Measurements from ENCODE around the gene HJV.

Gene HJV

DNA sequence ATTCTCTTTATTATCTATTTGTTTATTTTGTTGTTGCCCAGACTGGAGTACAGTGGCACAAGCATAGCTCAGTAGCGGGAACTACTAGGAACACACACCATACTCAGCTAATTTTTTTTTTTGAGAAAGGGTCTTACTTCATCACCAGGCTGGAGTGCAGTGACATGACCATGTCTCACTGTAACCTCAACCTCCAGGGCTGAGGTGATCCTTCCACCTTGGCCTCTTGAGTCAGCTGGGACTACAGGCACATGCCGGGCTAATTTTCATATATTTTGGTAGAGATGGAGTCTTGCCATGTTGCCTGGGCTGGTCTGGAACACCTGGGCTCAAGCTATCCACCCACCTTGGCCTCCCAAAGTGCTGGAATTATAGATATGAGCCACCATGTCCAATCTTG, 19.8 kb downstream of the HJV start:
- no peaks in the 10 kb centered on the region for H3K36me3 ChIP-seq (ENCODE audit: insufficient read depth)
- H3K9ac ChIP-seq, result no peak overlapping the region
- H3K27ac ChIP-seq, result no peak overlapping the region

DNA sequence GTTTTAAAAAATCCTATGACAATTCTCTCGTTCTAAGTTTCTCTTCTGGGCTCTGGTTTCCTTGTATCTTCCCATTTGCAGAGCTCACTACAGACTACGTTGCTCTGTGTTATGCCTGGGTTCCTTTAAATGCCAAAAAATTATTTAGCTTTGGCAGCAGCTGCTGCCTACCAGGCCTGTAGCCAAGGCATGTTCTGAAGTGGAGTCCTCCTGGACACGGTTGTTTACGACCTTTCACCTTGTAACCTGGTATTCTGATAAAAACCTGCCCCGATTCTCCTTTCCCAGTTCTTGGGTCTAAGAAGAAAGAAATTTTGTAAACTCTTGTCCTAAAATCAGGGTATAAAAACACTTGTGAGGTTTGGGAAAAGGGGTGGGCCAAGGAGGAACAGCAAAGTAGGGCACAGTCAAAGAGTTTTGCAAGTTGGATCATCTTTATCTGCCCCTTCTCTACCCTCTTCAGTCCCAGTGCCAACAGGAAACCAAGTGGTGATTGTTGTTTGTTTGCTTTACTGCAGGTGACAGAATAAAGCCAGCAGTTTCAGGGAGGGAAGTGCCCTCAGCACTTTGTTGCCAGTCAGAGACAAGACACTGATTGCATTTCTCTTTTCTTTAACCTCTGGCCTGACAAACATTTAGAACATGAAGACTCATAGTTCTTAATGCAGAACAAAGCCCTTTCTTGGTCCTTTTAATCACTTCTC, 22.1 kb downstream of the HJV start:
- H3K27me3 ChIP-seq (ENCODE audit: insufficient read depth, low read depth), result no peaks in the 10 kb centered on the region
- no peaks in the 10 kb centered on the region for H4K20me1 ChIP-seq (ENCODE audit: insufficient read depth)
- TF ChIP-seq CTCF (conservative IDR thresholded peaks at IDR 0.05; ENCODE audit: low read depth, low read length), result no peak
- peak overlapping the region; percentile 0; the same call in 1 of the 2 replicates for H3K27ac ChIP-seq
- H3K36me3 ChIP-seq (ENCODE audit: insufficient read depth), result no peaks in the 10 kb centered on the region
- H3K4me3 ChIP-seq (IDR thresholded peaks at IDR 0.05; ENCODE audit: insufficient read depth, low read depth, low read length), result no peak overlapping the region
- no peak overlapping the region for H3K9ac ChIP-seq
- peak overlapping the region; percentile 19 for H2AFZ ChIP-seq (ENCODE audit: low read depth)
- no peaks in the 10 kb centered on the region for H3K79me2 ChIP-seq (ENCODE audit: insufficient read depth, low read depth)
- peak overlapping the region; percentile 14; the same call in 1 of the 2 replicates for H3K4me2 ChIP-seq
- peaks cover 44% of the 10 kb centered on the region for H3K4me1 ChIP-seq (ENCODE audit: low read depth, poor library complexity, severe bottlenecking)

More for the DNA sequence above, 19.8 kb downstream of the HJV start:
- H2AFZ ChIP-seq (ENCODE audit: low read depth), result no peak overlapping the region
- H3K4me1 ChIP-seq (ENCODE audit: low read depth, poor library complexity, severe bottlenecking), result peaks cover 31% of the 10 kb centered on the region
- TF ChIP-seq CTCF (conservative IDR thresholded peaks at IDR 0.05; ENCODE audit: low read depth, low read length), result no peak
- H3K4me3 ChIP-seq (IDR thresholded peaks at IDR 0.05; ENCODE audit: insufficient read depth, low read depth, low read length), result no peak overlapping the region
- no peak overlapping the region for H3K4me2 ChIP-seq
- no peaks in the 10 kb centered on the region for H3K79me2 ChIP-seq (ENCODE audit: insufficient read depth, low read depth)
- H3K27me3 ChIP-seq (ENCODE audit: insufficient read depth, low read depth), result no peaks in the 10 kb centered on the region
- no peaks in the 10 kb centered on the region for H4K20me1 ChIP-seq (ENCODE audit: insufficient read depth)

- Histone ChIP-seq H3K9ac (no peak overlapping the region), H3K27me3 (ENCODE audit: insufficient read depth, low read depth) (no peaks in the 10 kb centered on the region), H3K79me2 (ENCODE audit: insufficient read depth, low read depth) (no peaks in the 10 kb centered on the region), H4K20me1 (ENCODE audit: insufficient read depth) (no peaks in the 10 kb centered on the region), H3K27ac (no peak overlapping the region), H3K4me3 (IDR thresholded peaks at IDR 0.05; ENCODE audit: insufficient read depth, low read depth, low read length) (no peak overlapping the region), H2AFZ (ENCODE audit: low read depth) (peak overlapping the region; percentile 86; the same call in 1 of the 2 replicates), H3K36me3 (ENCODE audit: insufficient read depth) (no peaks in the 10 kb centered on the region), H3K4me2 (peak overlapping the region; percentile 78; the same call in 1 of the 2 replicates), H3K4me1 (ENCODE audit: low read depth, poor library complexity, severe bottlenecking) (peaks cover 44% of the 10 kb centered on the region)
- TF ChIP-seq CTCF (conservative IDR thresholded peaks at IDR 0.05; ENCODE audit: low read depth, low read length), result no peak
Measured at GRCh38 chr1:145997718-145998023, 23.9 kb downstream of the HJV start.

DNA sequence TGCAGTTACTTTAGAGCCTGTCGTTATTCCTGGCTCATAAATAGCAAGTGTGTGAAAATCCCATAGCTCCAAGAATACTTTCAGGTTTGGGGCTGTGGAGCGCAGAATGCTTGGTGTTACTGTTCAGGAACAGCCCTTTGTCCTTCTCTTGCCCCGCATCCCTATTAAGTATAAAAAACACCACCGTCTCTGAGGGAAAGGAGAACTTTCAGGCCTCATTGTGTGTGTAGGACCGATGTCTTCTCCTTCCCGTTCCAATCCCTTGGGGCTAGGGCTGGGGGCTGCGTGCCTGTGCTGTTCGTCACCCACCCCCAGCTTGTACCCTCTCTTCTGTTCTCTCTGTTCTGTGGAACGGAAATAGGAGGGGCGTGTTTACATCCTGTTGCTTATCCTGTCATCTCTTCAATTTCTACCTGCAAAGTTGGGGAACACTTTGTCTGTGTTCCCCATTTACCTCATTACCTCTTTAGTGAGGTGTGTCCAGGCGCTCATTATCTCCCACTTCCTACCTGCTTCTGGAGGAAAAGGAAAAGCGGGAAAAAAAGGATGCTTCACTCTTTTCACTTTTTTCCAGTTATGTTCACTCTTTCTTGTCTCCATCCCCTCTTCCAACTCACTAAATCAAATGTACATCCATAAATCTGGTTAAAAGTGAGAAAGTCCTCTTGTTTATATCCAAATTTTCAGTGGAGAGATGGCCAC, 24.4 kb downstream of the HJV start:
- Histone ChIP-seq H3K4me3 (IDR thresholded peaks at IDR 0.05; ENCODE audit: insufficient read depth, low read depth, low read length) (peak overlapping the region; percentile 97), H2AFZ (ENCODE audit: low read depth) (peak overlapping the region; percentile 86), H3K27me3 (ENCODE audit: insufficient read depth, low read depth) (no peaks in the 10 kb centered on the region), H3K27ac (peak overlapping the region; percentile 3; the same call in 1 of the 2 replicates), H4K20me1 (ENCODE audit: insufficient read depth) (no peaks in the 10 kb centered on the region), H3K9ac (peak overlapping the region; percentile 47; the same call in 1 of the 2 replicates), H3K79me2 (ENCODE audit: insufficient read depth, low read depth) (no peaks in the 10 kb centered on the region), H3K36me3 (ENCODE audit: insufficient read depth) (no peaks in the 10 kb centered on the region), H3K4me1 (ENCODE audit: low read depth, poor library complexity, severe bottlenecking) (peaks cover 44% of the 10 kb centered on the region), H3K4me2 (peak overlapping the region; percentile 78)
- TF ChIP-seq CTCF (conservative IDR thresholded peaks at IDR 0.05; ENCODE audit: low read depth, low read length), result no peak

Data from KMS-11 (cell line).